HG02798 (cell line): ENCODE measurements around the gene CLRN1.
"Not testable (repeated sequence)": the region's sequence is repeated elsewhere in the genome, so short reads cannot be mapped to it uniquely, and the experiment has no call there.

Source experiments
- ATAC-seq: cut with Tn5 transposase; IDR thresholded peaks from one replicate; pipeline ENCODE4 v1.9.1; 2021; ENCODE audit warnings: mild to moderate bottlenecking; ENCODE audit not compliant: unreplicated experiment, poor library complexity

Gene CLRN1, protein sequence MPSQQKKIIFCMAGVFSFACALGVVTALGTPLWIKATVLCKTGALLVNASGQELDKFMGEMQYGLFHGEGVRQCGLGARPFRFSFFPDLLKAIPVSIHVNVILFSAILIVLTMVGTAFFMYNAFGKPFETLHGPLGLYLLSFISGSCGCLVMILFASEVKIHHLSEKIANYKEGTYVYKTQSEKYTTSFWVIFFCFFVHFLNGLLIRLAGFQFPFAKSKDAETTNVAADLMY

DNA sequence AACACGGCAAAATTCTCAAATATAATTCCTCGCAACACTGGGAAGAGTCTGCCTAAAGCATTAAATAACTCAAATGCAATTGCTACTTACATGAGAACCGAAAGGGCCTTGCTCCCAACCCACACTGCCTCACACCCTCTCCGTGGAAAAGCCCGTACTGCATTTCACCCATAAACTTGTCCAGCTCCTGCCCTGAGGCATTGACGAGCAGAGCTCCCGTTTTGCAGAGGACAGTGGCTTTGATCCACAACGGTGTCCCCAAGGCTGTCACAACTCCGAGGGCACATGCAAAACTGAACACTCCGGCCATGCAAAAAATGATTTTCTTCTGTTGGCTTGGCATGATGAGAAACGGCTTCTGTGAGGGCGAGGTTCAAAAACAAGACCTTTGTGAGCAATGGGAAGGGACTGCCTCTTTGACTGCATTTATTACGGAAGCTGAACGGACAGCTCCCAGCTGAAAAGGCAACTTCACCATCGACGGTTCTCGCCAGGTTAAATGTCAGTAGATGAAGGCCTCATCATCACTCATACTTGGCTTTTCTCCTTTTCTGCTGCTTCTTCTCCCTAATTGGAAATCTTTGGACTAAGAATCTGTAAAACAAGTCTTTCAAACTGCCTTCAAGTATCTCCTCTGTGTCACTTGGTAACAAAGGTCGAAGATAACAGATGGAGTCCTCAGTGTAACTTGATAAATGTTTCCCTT is at the start of gene CLRN1:
TSS of gene CLRN1 (minus strand) at position 362 of the 706 bp plus-strand sequence. CDS start at position 343, 19 bp downstream.
- ATAC-seq, result no peak

DNA sequence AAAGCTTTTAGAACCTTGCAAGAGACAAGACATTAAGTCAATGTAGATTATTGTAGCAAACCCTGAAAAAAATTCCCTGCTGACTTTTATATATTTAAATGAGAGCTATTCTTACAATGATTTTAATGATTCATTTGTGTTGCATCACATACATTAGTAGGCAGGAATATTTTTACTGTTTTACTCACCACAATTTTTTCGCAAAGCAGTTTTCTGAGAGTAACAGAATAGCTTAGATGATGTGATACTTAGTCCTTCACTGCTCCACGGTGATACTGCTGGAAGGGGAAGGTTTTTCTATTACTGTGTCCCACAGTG is 43.9 kb upstream of the CLRN1 start:
- ATAC-seq, result no peak

DNA sequence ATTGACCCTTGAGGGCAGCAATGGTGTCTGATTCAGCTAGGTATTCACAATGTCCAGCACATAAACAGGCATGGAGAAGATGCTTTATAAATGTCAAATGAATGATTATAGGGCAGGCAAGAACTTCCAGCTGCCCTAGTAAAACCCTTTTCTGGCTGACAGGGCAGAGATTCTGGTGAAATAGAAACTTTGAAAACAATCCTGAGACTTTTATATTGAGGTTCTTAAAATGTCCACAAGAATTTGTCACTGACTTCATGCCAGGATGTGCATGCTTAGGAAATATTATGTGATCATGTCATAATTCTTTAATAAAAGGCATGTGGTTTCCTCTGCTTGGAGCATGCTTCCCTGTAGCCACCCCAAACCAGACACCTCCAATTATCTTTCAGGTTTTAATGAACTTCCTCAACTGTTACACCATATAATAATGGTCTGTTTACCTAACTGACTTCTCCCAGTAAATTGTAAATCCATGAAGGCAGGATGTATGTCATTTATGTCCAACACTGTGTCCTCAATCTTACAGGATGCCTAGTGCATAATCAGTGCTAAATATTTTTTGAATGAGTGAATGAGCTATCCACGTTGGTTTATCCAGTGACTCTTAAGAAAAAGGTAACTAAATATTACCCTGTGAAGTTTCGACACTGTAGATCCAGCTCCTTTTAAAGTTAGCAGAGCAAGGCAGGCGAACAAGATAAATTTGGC is 43.4 kb upstream of the CLRN1 start:
- no peak for ATAC-seq

DNA sequence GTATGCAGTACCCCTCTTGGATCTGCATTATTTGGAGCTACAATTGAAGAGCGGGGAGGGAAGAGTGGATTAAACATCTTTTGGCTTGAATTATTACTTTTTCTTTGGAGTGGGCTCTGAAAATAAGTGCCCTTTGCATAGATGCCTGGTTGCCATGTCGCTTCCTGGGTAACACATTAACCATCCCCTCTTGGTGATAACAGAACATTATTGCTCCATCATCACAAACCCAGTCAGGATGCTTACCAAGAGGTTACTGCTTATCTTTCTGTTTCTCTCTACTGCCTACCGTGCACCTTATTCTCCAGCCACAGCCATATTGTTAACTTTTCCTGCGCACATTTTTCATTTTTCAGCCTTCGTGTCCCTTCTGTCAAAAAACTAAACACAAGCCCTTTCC is 42.7 kb upstream of the CLRN1 start:
- ATAC-seq, result no peak

DNA sequence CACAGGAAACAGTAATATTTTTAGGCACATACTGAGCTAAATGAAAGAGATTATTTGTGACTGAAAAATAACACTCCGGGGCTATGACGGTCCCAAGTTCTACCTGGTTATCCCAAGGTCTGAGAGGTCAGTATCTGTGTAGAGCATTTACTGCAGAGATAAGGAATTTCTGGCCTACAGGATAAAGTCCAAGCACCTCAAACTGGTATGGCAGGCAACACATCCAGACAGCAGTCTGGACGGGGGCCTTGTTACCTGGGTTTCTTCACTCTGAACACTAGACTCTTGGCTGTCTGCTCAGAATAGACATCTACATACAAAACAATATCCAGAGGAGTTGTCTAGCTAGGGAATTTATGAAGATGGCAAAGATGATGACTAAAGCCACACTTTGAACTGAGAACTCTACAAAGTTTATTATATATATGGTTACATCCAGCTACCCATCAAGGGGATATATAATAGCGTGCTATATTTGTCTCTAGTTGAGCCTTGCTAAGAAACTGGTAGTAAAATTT is 42.0 kb upstream of the CLRN1 start:
- no peak for ATAC-seq

DNA sequence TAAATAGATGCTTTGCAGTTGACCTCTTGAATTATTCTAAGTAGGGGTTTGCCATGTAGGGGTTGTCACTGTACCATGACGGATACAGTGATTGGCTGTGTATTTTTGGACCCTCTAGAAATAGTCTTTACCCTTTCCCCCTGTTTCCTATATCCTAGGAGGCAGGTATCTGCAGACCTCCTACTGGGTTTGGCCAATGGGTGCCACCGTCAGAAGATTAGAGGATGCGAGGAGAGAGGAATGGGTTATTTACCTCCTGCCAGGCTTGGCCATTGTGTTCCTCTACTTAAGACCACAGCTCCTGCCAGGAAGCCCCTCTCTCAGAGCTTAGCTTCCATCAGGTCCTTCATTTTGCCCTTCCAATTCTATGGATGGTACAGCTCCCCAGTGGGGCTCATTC is 40.2 kb upstream of the CLRN1 start:
- no peak for ATAC-seq

DNA sequence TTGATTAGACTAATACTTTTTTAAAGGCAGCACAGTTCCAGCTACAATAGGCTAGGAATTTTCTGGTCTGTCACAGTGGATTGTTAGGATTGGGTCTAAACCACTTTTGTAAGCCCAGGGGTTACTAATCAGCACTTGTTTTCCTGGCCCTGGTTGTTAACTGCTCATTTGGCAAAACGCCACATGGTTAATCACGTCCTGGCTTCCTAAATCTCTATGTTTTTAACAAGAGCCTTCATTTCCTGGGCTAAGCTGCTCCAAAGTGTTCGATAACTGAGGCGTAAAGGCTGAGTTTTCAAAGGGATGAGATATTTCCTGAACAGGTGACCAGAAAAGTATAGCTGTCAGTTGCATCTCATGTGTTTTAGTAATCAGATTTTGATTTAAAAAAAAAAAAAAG is 38.9 kb upstream of the CLRN1 start:
- no peak for ATAC-seq

DNA sequence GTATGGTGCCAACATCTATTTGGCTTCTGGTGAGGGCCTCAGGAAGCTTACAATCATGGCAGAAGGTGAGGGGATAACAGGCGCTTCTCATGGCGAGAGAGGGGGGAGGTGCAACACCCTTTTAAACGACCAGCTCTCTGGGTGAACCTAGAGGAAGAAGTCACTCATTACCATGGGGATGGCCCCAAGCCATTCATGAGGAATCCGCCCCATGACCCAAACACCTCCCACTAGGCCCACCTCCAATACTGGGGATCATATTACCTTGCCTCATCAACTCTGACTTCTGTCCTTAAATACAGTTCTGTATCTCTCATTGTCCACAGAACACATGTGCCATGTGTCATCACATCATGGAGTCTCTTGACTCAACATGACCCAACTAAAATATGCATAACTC is 37.5 kb upstream of the CLRN1 start:
- no peak for ATAC-seq

DNA sequence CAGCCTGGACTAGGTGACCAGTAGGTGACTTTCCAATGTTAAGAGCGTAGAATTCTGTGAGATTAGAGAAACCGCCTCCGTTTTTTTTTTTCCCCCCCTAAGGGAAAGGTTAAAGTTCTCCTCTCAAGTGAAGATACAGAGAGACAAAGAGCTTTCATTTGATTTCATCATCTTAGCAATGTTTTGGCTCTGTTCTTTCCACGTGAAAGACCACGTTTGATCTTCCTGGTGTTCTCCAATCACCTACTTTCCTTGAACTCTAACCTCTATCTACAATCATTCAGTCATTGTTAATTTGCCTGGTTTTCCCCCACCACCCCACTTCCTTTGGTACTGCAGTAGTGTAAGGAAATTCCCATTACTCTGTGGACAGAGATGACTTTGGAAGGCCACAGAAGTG is 36.9 kb upstream of the CLRN1 start:
- no peak for ATAC-seq

DNA sequence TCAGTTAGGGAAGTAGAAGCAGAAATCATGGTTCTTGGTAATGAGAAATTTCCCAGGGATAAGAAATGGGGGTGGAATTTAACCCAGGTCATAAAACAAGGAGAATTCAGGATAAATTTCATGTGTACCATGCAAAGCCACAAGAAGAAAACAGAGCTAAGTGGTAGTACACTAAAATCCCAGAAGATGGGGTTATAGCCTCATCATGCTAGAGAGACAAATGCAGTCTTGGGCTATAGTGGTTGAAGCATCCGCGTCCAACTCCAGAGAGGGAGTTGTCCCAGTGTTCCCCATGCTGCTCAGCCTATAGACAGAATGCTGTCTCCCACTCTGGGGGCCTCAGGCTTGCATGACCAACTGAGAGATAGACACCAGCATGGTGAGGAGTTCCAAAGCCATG is 36.2 kb upstream of the CLRN1 start:
- ATAC-seq, result no peak

DNA sequence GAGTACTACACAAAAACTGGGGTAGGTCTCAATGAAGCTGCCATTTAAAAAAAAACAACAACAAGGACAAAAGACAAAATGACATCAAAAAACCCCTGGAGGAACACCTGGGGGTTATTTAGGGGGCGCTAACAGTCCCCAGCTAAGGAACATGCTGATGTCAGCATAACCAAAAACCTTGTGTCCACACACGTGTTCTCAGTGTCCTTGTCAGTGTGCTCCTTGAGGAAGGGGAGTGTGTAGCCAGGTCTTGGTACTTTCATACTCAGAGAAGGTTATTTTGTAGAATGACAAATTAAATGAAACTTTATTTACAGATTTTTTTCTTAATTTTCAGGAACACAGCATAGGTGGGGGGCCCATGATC is 31.2 kb upstream of the CLRN1 start:
- no peak for ATAC-seq

DNA sequence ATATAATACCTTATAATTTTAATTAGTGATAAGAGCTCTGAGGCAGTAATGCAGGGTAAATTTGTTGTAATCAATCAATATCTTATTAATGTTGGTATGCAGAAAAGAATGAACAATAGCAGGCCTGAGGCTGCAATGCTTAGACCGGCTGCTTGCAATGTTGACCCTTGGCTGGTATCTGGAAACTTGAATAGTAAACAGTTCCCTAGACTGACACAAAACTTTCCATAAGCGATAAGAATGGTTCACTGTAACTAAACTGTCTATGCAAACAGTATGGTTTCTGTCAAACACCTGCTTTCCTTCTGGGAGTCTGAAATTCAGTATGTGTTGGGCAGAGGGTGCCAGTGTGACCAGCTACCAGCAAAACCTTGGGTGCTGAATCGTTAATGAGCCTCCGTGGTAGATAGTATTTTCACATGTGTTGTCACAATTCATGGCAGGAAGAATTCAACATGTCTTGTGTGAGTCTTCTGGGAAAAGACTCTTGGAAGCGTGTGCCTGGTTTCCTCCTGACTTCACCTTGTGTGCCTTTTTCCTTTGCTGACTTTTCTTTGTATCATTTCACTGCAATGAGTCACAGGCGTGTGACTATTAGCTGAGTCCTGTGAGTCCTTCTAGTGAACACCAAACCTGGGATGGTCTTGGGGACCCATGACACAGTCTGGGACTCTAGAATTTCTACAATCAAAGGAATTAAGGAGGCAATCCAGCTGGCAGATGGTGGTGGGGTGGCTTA is 30.7 kb upstream of the CLRN1 start:
- ATAC-seq, result no peak

DNA sequence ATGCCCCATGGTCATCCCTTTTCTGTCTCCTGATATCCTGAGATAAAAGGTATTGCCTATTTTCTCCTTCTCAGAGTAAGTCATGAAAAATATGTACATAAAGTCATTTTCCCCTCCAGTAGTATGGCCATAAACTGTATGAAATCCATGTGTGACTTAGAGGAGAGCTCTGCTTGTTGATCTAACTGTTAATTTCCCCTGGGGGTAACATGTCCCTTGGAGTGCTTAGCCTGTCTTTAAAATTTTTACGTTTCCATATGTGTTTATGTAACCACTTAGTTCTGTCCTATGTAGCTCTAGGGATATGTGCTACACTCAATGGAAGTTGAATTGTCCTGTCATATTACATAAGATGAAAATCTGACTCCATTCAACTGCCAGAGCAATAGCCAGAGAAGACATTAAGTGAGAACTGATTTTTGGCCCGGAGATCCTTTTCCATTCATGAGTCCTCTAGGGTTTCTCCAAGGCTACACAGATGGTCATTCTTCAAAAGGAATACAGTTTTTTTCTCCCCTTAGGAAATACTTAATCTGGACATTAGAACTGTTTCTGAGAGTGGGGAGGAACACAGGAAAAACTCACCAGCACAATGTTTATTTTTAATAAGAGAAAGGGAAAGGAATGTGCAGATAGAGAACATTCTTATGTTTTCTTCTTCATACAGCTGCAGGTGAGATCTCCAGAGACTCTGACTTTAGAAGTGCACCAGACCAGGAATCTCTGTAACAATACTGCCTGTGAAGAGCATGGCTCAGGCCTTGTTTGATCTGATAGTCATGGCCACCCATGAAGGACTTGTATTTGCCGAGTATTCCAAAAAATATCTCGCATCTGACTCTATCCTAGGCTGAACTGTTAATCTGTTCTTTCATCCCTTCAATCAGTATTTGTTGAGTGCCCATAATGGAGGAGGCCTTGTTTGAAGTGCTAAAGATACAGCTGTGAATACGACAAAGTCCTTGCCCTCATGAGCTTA is 29.8 kb upstream of the CLRN1 start:
- no peak for ATAC-seq

DNA sequence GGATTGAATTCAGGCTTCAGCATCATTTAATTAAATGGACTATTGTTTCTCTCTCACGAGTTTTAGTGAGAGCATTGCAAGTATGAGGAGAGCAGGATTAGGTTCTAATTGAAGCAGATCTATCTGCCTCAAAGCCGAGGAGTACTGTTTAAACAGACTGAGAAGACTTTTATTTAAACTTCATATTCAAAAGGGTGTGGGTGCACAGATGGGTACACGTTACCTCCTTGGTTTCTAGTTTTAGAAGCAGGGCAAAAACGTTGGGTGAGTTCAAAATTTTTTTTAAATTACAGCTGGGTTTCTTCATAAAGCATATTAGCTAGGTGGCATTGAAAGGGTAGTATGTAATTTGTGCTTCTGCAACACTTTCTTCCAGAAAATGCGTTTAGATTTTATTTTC is 26.5 kb upstream of the CLRN1 start:
- no peak for ATAC-seq

DNA sequence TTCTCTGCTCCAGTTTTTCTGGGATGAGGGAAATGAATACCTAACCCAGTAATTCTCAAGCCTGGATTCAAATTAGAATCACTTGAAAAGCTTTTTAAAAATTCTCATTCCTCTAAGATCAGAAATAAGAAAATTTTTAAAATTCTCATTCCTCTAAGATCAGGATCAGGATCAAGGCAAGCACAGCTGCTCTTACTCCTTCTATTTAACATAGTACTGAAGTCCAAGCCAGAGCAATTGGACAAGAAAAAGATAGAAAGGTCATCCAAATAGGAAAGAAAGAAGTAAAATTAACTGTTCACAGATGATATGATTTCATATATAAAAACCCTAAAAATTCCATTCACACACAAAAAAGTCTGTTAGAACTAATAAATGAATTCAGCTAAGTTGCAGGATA is 24.2 kb upstream of the CLRN1 start:
- ATAC-seq, result no peak

DNA sequence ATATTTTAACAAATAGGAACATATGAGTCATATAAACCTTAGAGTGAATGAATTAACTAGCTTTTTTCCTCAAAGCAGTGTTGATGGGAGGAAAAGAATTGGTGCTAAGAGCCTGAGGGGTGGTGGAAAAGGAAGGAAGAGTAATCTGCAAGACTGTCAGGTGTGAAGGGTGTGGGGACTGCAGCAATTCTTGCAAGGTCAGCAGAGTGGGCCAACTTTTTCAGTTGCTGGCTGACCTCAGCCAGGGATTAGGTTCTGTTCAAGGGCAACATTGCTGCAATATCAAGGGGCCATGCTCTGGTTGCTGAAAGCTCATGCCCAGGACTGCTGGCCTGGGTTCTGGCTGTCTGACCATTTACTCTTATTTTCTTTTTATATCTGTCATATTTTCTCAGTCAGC is 23.0 kb upstream of the CLRN1 start:
- ATAC-seq, result no peak

DNA sequence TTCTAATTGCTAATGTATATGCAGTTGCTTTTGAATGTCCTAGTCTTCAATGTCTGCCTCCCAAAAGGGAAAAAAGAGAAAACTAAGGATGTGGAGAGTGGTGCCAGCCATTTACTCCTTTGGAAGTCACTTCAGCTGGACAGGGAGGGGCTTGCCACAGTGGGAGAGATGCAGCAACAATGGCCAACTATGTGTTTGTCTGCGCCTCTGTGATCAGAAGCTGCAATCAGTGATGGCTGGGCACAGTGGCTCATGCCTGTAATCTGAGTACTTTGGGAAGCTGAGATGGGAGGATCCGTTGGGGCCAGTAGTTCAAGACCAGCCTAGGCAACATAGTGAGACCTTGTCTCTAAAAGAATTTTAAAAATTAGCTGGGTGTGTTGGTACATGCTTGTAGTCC is 16.7 kb upstream of the CLRN1 start:
- no peak for ATAC-seq

DNA sequence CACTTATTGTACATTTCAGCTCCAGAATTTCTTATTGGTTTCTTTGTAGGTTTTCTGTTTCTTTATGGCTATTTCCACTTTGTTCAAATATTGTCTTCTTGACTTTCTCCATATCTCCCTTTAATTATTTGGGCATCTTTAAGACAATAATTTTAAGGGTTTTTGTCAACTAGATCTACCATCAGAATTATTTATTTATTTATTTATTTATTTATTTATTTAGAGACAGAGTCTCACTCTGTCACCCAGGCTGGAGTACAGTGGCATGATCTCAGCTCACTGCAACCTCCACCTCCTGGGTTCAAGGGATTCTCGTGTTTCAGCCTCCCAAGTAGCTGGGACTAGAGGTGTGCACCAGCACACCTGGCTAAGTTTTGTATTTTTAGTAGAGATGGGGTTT is 15.9 kb upstream of the CLRN1 start:
- not testable (repeated sequence) for ATAC-seq

DNA sequence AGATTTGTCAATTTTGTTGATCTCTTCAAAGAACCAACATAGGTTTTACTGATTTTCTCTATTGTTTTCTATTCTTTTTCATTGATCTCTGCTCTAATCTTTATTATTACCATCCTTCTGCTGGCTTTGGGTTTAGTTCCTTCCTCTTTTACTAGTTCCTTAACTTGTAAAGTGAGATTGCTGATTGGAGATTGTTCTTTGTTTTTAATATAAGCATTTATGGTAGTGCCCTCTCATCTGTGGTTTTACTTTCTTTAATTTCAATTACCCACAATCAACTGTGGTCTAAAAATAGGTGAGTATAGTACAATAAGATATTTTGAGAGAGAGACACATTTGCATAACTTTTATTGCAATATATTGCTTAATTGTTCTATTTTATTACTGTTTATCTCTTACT is 13.2 kb upstream of the CLRN1 start:
- ATAC-seq, result no peak

DNA sequence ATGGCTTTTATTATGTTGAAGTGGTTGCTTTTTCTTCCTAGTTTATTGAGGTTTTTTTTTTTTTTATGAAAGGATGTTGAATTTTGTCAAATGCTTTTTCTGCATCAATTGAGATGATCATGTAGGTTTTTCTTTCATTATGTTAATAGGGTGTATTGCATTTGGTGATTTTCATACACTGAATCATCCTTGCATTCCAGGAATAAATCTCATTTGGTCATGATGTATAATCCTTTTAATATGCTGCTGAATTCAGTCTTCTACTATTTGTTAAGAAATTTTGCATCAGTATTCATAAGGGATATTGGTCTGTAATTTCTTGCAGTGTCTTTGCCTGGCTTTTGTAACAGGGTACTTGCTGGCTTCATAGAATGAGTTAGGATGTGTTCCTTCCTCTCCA is 11.5 kb upstream of the CLRN1 start:
- no peak for ATAC-seq
